Muscle of leg (tissue), 11 donors: ENCODE results near the gene SMDT1. TPM values are rescaled to one million over a fixed set of nuclear protein-coding genes. Genes with fewer than 3 reads are reported as not detected.

Source experiments
- DNase-seq: peaks from one replicate; pipeline ENCODE4 v3.0.0; 2013
- H3K27ac ChIP-seq: one replicate; pipeline ENCODE4 v1.5.1; 2013; ENCODE audit warnings: mild to moderate bottlenecking, low read length, control low read depth
- H3K27me3 ChIP-seq: one replicate; pipeline ENCODE4 v1.6.1; 2013; ENCODE audit warnings: low read length; ENCODE audit not compliant: control insufficient read depth, insufficient read depth
- H3K36me3 ChIP-seq: one replicate; pipeline ENCODE4 v1.6.1; 2013; ENCODE audit warnings: low read length; ENCODE audit not compliant: control insufficient read depth, insufficient read depth
- H3K4me1 ChIP-seq: one replicate; pipeline ENCODE4 v1.6.1; 2013; ENCODE audit warnings: low read length; ENCODE audit not compliant: control insufficient read depth, insufficient read depth
- H3K4me3 ChIP-seq: one replicate; pipeline ENCODE4 v1.5.1; 2013; ENCODE audit warnings: low read length, control low read depth
- H3K9me3 ChIP-seq: replicated peaks from 2 replicates; pipeline ENCODE4 v1.6.1; 2013; ENCODE audit warnings: low read depth, low read length; ENCODE audit not compliant: control insufficient read depth
- WGBS: methylation state at CpG from one replicate; pipeline ENCODE4 v1.1.5; 2013; ENCODE audit warnings: missing lambda C conversion rate; ENCODE audit not compliant: insufficient coverage; 5-methylcytosine and 5-hydroxymethylcytosine counted together
- polyA plus RNA-seq, 8 donors: library from polyadenylated mRNA; unstranded; fragments of 120-200 nt; gene quantifications; one replicate each; pipeline versions ENCODE4 v1.2.1 to v1.2.3, GENCODE V29; 2013; ENCODE audit warnings: inconsistent platforms in 1 of 8, low replicate concordance in 1 of 8; ENCODE audit not compliant: insufficient read length in 8 of 8, insufficient read depth in 1 of 8
- total RNA-seq: library from RNA; stranded (reverse); fragments of 120-200 nt; gene quantifications from one replicate; pipeline ENCODE4 v1.2.4, GENCODE V29; 2013

Gene SMDT1
- total and polyA plus RNA-seq, 9 donors, result 19.6 to 171 (median 109) TPM

- H3K4me3 ChIP-seq, result no peak overlapping the region
- DNase-seq, result no peak
- no peak overlapping the region for H3K27ac ChIP-seq
- peaks cover 31% of the 10 kb centered on the region for H3K36me3 ChIP-seq
- peaks cover 13% of the 10 kb centered on the region for H3K9me3 ChIP-seq
- no peaks in the 10 kb centered on the region for H3K4me1 ChIP-seq
- H3K27me3 ChIP-seq, result no peaks in the 10 kb centered on the region
- no CpG with 5 or more reads among the region's 1 CpG for WGBS
Measured at GRCh38 chr22:42056757-42057511, 22.6 kb upstream of the SMDT1 start.

- 100% methylated on average over 1 of the region's 5 CpGs for WGBS
- peaks cover 13% of the 10 kb centered on the region for H3K9me3 ChIP-seq
- no peaks in the 10 kb centered on the region for H3K4me1 ChIP-seq
- H3K36me3 ChIP-seq, result peaks cover 52% of the 10 kb centered on the region
- no peaks in the 10 kb centered on the region for H3K27me3 ChIP-seq
- no peak for DNase-seq
- H3K4me3 ChIP-seq, result no peak overlapping the region
- H3K27ac ChIP-seq, result no peak overlapping the region
Measured at GRCh38 chr22:42060489-42060888, 19.0 kb upstream of the SMDT1 start.

GRCh38 chr22:42061041-42061440, 18.5 kb upstream of the SMDT1 start:
- WGBS, result 94% methylated on average over 6 of the region's 7 CpGs
- no peak for DNase-seq
- peaks cover 13% of the 10 kb centered on the region for H3K9me3 ChIP-seq
- H3K27ac ChIP-seq, result no peak overlapping the region
- H3K4me1 ChIP-seq, result no peaks in the 10 kb centered on the region
- peaks cover 57% of the 10 kb centered on the region for H3K36me3 ChIP-seq
- no peak overlapping the region for H3K4me3 ChIP-seq
- H3K27me3 ChIP-seq, result no peaks in the 10 kb centered on the region

- Histone ChIP-seq H3K27me3 (no peaks in the 10 kb centered on the region), H3K9me3 (peaks cover 2% of the 10 kb centered on the region), H3K4me1 (no peaks in the 10 kb centered on the region), H3K4me3 (no peak overlapping the region), H3K36me3 (peaks cover 69% of the 10 kb centered on the region), H3K27ac (no peak overlapping the region)
- 86% methylated on average over 4 of the region's 10 CpGs for WGBS
- no peak for DNase-seq
Measured at GRCh38 chr22:42062506-42063170, 16.9 kb upstream of the SMDT1 start.

- no peak for DNase-seq
- H3K36me3 ChIP-seq, result peaks cover 64% of the 10 kb centered on the region
- H3K9me3 ChIP-seq, result no peaks in the 10 kb centered on the region
- H3K27me3 ChIP-seq, result no peaks in the 10 kb centered on the region
- 67% methylated on average over 1 of the region's 1 CpG for WGBS
- H3K4me3 ChIP-seq, result no peak overlapping the region
- peaks cover 3% of the 10 kb centered on the region for H3K4me1 ChIP-seq
- H3K27ac ChIP-seq, result no peak overlapping the region
Measured at GRCh38 chr22:42064629-42065028, 14.9 kb upstream of the SMDT1 start.

GRCh38 chr22:42065438-42066125, 13.9 kb upstream of the SMDT1 start:
- Histone ChIP-seq H3K4me3 (no peak overlapping the region), H3K4me1 (peaks cover 9% of the 10 kb centered on the region), H3K27ac (no peak overlapping the region), H3K9me3 (no peaks in the 10 kb centered on the region), H3K27me3 (no peaks in the 10 kb centered on the region), H3K36me3 (peaks cover 55% of the 10 kb centered on the region)
- WGBS, result 93% methylated on average over 10 of the region's 13 CpGs
- no peak for DNase-seq

- WGBS, result 89% methylated on average over 7 of the region's 7 CpGs
- peaks cover 48% of the 10 kb centered on the region for H3K36me3 ChIP-seq
- no peak overlapping the region for H3K4me3 ChIP-seq
- H3K4me1 ChIP-seq, result peaks cover 12% of the 10 kb centered on the region
- no peak overlapping the region for H3K27ac ChIP-seq
- DNase-seq, result no peak
- no peaks in the 10 kb centered on the region for H3K27me3 ChIP-seq
- H3K9me3 ChIP-seq, result no peaks in the 10 kb centered on the region
Measured at GRCh38 chr22:42066126-42066761, 13.3 kb upstream of the SMDT1 start.

GRCh38 chr22:42066937-42067336, 12.6 kb upstream of the SMDT1 start:
- Histone ChIP-seq H3K4me1 (peaks cover 19% of the 10 kb centered on the region), H3K9me3 (no peaks in the 10 kb centered on the region), H3K27me3 (no peaks in the 10 kb centered on the region), H3K36me3 (peaks cover 45% of the 10 kb centered on the region), H3K27ac (no peak overlapping the region), H3K4me3 (no peak overlapping the region)
- 96% methylated on average over 9 of the region's 10 CpGs for WGBS
- no peak for DNase-seq

GRCh38 chr22:42067671-42068251, 11.7 kb upstream of the SMDT1 start:
- H3K27me3 ChIP-seq, result no peaks in the 10 kb centered on the region
- no peaks in the 10 kb centered on the region for H3K9me3 ChIP-seq
- no peak overlapping the region for H3K4me3 ChIP-seq
- H3K4me1 ChIP-seq, result peaks cover 19% of the 10 kb centered on the region
- no peak for DNase-seq
- H3K36me3 ChIP-seq, result peaks cover 39% of the 10 kb centered on the region
- 91% methylated on average over 12 of the region's 14 CpGs for WGBS
- H3K27ac ChIP-seq, result no peak overlapping the region
